Endodermal cell (in vitro differentiated cells): ENCODE data around the gene MACIR. TPM values are rescaled to one million over a fixed set of nuclear protein-coding genes. Genes with fewer than 3 reads are reported as not detected.
A peak's percentile ranks its signal among the peaks of the same experiment; 100 is the strongest.

Experiments used
- DNase-seq: peaks from one replicate; pipeline ENCODE4 v3.0.0-alpha.2; 2017
- H3K27ac ChIP-seq: 2 replicates; pipeline ENCODE4 v1.5.1; 2013; ENCODE audit warnings: mild to moderate bottlenecking, low read depth, low read length, moderate library complexity
- H3K27me3 ChIP-seq: 2 replicates; pipeline ENCODE4 v1.6.1; 2013; ENCODE audit warnings: mild to moderate bottlenecking, low read length, moderate library complexity; ENCODE audit not compliant: insufficient read depth, control insufficient read depth, poor library complexity, severe bottlenecking
- H3K36me3 ChIP-seq: 2 replicates; pipeline ENCODE4 v1.7.0; 2013; ENCODE audit warnings: mild to moderate bottlenecking, low read length, moderate library complexity; ENCODE audit not compliant: control insufficient read depth, insufficient read depth
- H3K4me1 ChIP-seq: one replicate; pipeline ENCODE4 v1.7.0; 2013; ENCODE audit warnings: low read length; ENCODE audit not compliant: control insufficient read depth, insufficient read depth
- H3K4me3 ChIP-seq: 2 replicates; pipeline ENCODE4 v1.5.1; 2013; ENCODE audit warnings: mild to moderate bottlenecking, low read length, moderate library complexity
- H3K9ac ChIP-seq: 2 replicates; pipeline ENCODE4 v1.6.1; 2013; ENCODE audit warnings: mild to moderate bottlenecking, low read length, moderate library complexity; ENCODE audit not compliant: poor library complexity, severe bottlenecking; ENCODE audit errors: extremely low read depth
- H3K9me3 ChIP-seq: 2 replicates; pipeline ENCODE4 v1.6.1; 2013; ENCODE audit warnings: mild to moderate bottlenecking, low read length, moderate library complexity; ENCODE audit not compliant: control insufficient read depth
- H3K27ac Mint-ChIP-seq: 2 replicates; pipeline ENCODE4 v1.8.0; 2020; ENCODE audit warnings: mixed read lengths
- H3K27me3 Mint-ChIP-seq: 2 replicates; pipeline ENCODE4 v1.8.0; 2021; ENCODE audit warnings: mild to moderate bottlenecking, mixed read lengths; ENCODE audit not compliant: insufficient read depth
- H3K36me3 Mint-ChIP-seq: 2 replicates; pipeline ENCODE4 v1.8.0; 2020; ENCODE audit warnings: low read depth, mixed read lengths
- H3K4me1 Mint-ChIP-seq: 2 replicates; pipeline ENCODE4 v1.8.0; 2020; ENCODE audit warnings: mixed read lengths
- H3K4me3 Mint-ChIP-seq: 2 replicates; pipeline ENCODE4 v1.8.0; 2020; ENCODE audit warnings: mild to moderate bottlenecking, moderate library complexity, mixed read lengths
- H3K9me3 Mint-ChIP-seq: 2 replicates; pipeline ENCODE4 v1.8.0; 2020; ENCODE audit warnings: mild to moderate bottlenecking, mixed read lengths
- WGBS, 2 experiments: methylation state at CpG; one replicate each; pipeline versions ENCODE4 v1.1.5 to v1.1.7; 2013; ENCODE audit warnings: missing lambda C conversion rate in 2 of 2, mixed read lengths in 1 of 2; ENCODE audit not compliant: insufficient coverage in 1 of 2, insufficient read length in 1 of 2; 5-methylcytosine and 5-hydroxymethylcytosine counted together
- total RNA-seq, 2 donors: library from RNA; stranded (reverse); fragmentation: NEBNext Ultra II Directional in 1 of 2; extraction: Animal tissue kit (Norgen Biotek cat#: 25700) in 1 of 2; gene quantifications; 2 replicates in 1 of 2; 3 replicates in 1 of 2; pipeline ENCODE4 v1.2.1, GENCODE V29; 2021
- TF ChIP-seq, protein P1 (sequence below): fragments of 200-600 bp; sonication (generic); conservative IDR thresholded peaks from 2 replicates; pipeline ENCODE4 v1.5.0; 2021; ENCODE audit warnings: antibody characterized with exemption, mild to moderate bottlenecking

The MACIR gene
- total RNA-seq, 2 donors from 2014 or later: 13.2 to 18.9 TPM

DNA sequence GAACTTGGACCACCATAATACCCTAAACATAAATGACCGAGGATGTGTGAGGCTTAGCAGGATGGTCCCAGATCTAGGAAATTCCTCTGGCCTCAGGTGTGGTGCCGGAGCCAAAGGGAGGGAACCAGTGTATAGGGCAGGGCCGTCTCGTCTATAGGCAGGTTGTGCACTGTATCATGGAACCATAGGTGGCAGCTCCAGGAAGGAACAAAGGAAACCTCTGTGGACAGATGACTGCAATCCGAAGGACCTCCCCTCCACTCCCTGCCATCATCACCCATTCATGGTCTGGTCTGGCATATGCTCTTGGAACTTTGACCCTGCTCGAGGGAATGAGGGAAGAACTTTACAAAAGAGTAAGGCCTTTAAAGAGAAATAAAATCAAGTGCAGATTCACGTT lies 2.9 kb upstream of the MACIR start:
- H3K9me3 Mint-ChIP-seq: no peaks in the 10 kb centered on the region
- WGBS, 2 experiments: 90 to 100% methylated on average over 1 to 7 of the region's 7 CpGs
- Histone ChIP-seq H3K27me3 (no peaks in the 10 kb centered on the region), H3K27ac (no peak overlapping the region), H3K4me1 (peaks cover 5% of the 10 kb centered on the region), H3K9ac (no peak overlapping the region), H3K4me3 (no peak overlapping the region), H3K36me3 (no peaks in the 10 kb centered on the region), H3K9me3 (no peaks in the 10 kb centered on the region)
- H3K36me3 Mint-ChIP-seq: no peaks in the 10 kb centered on the region
- H3K27me3 Mint-ChIP-seq: no peaks in the 10 kb centered on the region
- H3K4me3 Mint-ChIP-seq: no peak overlapping the region
- TF ChIP-seq, protein P1, sequence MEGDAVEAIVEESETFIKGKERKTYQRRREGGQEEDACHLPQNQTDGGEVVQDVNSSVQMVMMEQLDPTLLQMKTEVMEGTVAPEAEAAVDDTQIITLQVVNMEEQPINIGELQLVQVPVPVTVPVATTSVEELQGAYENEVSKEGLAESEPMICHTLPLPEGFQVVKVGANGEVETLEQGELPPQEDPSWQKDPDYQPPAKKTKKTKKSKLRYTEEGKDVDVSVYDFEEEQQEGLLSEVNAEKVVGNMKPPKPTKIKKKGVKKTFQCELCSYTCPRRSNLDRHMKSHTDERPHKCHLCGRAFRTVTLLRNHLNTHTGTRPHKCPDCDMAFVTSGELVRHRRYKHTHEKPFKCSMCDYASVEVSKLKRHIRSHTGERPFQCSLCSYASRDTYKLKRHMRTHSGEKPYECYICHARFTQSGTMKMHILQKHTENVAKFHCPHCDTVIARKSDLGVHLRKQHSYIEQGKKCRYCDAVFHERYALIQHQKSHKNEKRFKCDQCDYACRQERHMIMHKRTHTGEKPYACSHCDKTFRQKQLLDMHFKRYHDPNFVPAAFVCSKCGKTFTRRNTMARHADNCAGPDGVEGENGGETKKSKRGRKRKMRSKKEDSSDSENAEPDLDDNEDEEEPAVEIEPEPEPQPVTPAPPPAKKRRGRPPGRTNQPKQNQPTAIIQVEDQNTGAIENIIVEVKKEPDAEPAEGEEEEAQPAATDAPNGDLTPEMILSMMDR: no peak
- DNase-seq: no peak
- no peak overlapping the region for H3K27ac Mint-ChIP-seq
- H3K4me1 Mint-ChIP-seq: peaks cover 10% of the 10 kb centered on the region

DNA sequence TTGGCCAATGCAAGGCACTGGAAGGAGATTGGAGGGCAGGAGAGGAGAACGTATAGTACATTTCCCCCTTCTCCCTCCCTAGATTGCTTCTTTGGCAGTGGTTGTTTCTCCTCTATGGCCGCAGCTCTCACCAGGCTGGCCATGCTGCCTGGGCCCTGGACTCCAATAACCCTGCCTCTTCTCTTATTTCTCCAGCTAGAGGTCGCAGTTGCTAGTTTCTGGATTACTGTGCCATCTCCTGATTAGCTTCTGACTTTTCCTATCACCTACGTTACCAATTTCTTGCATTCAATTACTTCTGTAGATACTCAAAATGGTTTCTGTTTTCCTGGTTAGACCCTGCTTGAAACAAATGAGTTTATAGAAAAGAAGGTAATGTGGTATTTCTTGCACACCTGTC lies 2.4 kb upstream of the MACIR start:
- H3K4me3 ChIP-seq: no peak overlapping the region
- Mint-ChIP-seq H3K4me3 (no peak overlapping the region), H3K9me3 (no peaks in the 10 kb centered on the region), H3K36me3 (no peaks in the 10 kb centered on the region), H3K4me1 (peaks cover 14% of the 10 kb centered on the region), H3K27me3 (no peaks in the 10 kb centered on the region), H3K27ac (no peak overlapping the region)
- no peaks in the 10 kb centered on the region for H3K36me3 ChIP-seq
- H3K27me3 ChIP-seq: no peaks in the 10 kb centered on the region
- H3K27ac ChIP-seq: no peak overlapping the region
- DNase-seq: no peak
- H3K9ac ChIP-seq: no peak overlapping the region
- no peaks in the 10 kb centered on the region for H3K9me3 ChIP-seq
- TF ChIP-seq, protein P1: peak; percentile 52
- 82% methylated on average over 4 of the region's 4 CpGs for WGBS, 2 experiments
- H3K4me1 ChIP-seq: peaks cover 8% of the 10 kb centered on the region

DNA sequence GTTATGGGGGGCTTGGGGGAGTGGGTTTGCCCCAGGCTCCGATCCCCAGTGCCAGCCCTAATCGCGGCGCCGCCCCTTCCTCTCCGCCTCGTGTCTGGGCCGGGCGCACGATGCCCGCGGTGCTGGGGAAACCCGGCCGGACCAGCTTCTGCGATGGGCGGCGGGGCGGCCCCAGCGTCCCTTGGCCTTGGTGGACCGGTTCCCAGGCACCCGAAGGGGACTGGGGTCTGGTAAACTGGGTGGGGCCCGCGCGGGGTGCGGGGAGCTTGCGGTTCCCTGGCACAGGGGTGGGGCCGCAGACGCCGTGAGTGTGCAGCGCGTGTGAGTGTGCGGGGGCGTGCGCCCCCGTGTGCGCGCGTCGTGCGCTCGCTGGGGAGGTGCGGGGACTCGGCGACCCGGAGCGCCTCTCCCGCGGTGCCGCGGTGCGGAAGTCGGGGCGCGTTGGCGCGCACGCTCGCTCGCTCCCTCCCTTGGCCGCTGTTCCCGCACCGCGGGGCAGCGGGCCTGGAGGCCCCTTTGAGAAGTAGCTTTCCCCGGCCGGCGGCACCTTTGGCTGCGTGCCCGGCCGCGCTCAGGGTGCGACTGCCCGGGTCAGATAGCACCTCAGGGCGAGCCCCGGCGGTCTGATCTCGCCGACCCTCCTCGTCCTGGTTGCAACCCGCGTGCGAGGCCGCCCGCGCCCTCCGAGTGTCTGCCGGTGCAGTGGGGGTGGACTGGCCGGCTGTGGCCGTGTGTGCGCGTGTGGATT lies 568 bp downstream of the MACIR start:
- Mint-ChIP-seq H3K4me1 (peaks cover 37% of the 10 kb centered on the region), H3K36me3 (no peaks in the 10 kb centered on the region), H3K4me3 (peak overlapping the region; percentile 93), H3K27me3 (no peaks in the 10 kb centered on the region), H3K9me3 (no peaks in the 10 kb centered on the region), H3K27ac (peak overlapping the region; percentile 87)
- TF ChIP-seq, protein P1: no peak
- Histone ChIP-seq H3K27me3 (no peaks in the 10 kb centered on the region), H3K4me1 (peaks cover 8% of the 10 kb centered on the region), H3K27ac (peak overlapping the region; percentile 85), H3K36me3 (no peaks in the 10 kb centered on the region), H3K9ac (peak overlapping the region; percentile 40), H3K9me3 (no peaks in the 10 kb centered on the region), H3K4me3 (peak overlapping the region; percentile 91)
- peak; percentile 90 for DNase-seq
- 0% methylated on average over 2 to 91 of the region's 91 CpGs for WGBS, 2 experiments
